HS-27A (cell line): Measurements from ENCODE around the gene MROH7.

ENCODE experiments used
- DNase-seq: peaks from one replicate; pipeline ENCODE4 v3.0.0-alpha.2; 2012; ENCODE audit warnings: low read depth, missing footprints

The MROH7 gene

DNA sequence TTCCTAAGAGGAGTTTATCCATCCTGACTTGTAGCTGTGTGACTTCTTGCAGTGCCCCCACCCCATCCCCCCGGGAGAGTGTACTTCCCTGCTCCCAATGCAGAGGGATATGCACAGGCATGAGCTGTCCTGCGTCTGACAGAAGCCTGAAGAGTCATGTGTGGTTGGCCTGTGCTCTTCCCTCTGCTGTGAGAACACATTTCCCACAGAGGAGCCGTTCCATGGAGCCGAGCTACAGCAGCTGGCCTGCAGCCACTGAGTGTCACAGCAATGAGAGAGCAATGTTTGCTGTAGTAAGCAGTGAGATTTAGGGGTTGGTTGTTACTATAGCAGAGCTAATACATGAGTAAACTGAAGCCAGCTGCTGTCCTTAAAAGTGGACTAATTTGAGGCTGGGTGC, 100.7 kb downstream of the MROH7 start:
- no peak for DNase-seq

DNA sequence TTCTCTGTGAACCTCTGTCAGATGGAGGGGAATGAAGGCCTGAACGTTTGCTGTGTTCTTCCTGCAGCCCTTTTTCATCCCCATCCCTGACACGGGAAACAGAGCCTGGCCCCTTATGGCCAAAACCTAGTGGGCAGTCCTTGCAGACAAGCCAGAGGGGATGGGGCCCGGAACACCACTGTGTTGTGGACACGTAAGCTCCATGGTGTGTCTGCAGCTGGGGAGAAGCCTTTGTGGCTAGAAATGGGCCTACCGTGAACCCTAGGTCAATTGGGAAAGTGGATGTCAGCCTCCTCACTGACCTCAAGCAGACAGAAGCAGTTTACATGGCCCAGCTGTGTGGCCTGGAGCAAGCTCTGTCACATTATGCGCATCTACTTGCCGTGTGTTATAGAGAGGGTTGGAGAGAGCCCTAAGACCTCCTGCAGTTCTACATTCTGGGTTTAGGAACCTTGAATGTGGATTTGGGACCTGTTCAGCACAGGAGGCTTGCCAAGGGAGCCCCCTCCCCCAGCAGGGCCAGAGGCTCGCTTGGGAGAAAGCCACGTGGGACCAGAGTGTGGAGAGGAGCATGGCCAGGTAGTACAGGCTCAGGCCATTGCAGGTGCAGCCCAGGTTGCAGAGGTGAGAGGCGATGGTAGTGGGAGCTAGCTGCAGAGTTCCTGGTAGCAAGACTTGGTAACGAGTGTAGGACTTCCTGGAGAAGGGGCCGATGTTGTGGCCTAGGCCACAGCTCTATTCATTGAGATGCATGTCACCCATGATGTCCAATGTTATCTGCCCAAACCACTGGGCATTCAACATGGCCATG, 102.0 kb downstream of the MROH7 start:
- DNase-seq, result no peak

DNA sequence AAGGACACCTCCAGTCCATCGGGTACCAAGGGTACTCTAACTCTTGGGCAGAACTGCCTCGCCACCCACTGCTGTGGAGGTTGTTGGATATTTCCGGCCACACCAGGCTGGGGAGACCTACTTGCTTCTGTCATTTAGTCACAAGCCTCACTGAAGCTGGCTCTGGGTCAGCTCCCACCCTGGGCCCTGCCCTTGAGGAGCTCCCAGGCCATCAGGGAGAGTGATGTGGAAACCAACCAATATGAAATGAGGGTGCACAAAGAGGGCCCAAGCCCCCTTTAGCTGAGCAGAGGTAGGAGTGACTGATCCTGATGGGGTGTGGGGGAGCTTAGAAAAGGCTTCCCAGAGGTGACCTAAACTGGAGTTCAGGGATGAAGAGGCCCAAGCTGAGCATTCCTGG, 103.1 kb downstream of the MROH7 start:
- DNase-seq, result no peak

DNA sequence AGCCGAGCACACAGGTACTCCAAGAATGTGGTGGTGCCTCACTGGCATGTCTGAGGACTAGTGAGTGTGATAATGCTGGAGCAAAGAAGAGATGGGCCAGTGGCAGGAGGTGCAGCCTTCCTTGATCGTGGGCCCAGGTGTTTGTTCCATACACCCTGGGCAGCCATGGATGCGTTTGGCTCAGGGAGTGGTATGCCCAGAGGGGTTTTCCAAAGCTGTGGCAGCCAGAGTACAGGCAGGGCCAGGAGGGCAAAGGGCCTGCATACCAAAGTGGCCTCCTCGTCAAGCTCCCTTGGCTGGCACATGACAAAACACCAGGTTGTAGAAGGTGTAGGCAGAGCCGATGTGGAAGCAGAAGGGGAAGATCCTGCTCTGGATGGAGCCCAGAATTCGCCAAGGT, 103.7 kb downstream of the MROH7 start:
- DNase-seq, result no peak

DNA sequence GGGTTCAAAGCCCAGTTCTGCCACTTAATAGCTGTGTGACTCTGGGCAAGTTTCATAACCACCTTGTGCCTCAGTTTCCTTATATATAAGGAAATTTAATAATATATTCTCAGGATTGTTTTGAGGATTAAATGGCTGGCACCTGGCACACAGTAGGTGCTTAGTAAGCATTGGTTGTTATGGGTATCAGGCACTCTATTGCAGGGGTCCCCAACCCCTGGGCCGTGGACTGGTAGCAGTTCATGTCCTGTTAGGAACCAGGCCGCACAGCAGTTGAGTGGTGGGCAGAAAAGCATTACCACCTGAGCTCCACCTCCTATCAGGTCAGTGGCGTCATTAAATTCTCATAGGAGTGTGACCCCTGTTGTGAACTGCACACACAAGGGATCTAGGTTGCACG, 104.3 kb downstream of the MROH7 start:
- no peak for DNase-seq

DNA sequence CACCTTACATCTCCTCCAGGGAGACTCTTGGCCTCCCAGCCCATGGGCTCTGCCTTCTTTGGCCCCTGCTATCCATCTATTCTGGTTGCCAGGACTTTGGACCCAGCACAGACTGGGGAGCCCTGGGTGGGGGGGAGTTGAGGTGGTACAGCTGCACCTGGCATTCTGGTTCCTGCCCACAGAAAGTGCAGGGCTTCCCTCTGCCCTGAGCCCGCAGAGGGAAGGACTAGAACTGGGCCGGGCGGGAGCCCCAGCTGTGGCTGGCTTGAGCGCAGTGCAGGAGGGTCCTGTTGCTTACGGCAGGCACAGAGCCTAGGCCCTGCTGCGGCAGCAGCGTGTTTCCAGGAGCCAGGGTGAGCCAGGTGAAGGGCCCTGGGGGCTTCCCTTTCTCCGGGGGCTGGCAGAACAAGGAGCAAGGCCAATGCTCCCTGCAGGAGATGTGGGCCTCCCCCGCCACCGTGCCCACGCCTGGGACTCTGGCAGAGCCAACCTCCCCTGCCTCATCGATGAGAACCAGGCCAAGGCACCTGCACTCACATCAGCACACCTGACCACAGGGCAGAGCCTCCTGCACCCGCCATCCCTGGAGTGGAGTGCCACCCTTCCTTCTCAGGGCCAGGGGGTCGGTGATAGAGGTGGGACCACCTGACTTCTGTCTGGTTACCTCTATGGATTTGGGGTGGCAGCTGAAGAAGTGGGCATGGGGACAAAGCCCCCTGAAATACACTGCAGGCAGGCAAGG, 106.7 kb downstream of the MROH7 start:
- no peak for DNase-seq

DNA sequence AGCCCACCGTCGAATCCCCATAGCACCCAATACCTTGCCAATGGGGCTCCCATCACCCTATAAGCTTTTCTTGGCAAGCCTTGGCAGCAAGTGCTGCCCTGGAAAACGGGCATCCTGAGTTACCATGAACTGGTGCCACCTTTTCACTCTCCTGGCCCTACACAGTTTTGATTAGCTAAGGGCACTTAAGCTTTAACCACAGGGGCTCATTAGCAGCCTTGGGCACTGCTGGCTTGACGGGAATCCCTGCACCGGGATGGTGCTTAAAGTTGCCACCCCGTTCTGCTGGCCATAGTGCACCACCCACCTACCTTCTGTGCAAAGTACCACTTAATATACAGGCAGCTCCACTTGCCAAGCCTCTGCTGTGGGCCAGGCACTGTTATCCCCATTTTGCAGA, 109.0 kb downstream of the MROH7 start:
- DNase-seq, result no peak

DNA sequence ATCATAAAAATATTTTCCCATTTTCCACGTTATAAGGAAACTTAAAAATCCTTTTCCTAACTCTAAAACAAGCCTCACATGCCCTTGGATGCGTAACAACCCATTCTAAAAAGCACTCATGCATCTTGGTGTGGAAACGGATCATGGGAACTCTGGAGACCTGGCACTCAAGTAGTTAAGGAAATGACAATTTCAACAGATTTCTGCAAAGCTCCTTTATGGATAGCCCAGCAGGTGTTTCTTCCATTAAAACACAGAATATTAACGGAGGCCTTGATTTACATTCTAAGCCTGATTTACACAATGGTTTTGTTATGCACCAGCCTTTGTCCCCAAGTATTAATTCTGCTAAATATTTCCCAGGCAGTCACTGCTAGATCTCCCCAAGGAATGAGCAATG, 109.8 kb downstream of the MROH7 start:
- DNase-seq, result no peak

DNA sequence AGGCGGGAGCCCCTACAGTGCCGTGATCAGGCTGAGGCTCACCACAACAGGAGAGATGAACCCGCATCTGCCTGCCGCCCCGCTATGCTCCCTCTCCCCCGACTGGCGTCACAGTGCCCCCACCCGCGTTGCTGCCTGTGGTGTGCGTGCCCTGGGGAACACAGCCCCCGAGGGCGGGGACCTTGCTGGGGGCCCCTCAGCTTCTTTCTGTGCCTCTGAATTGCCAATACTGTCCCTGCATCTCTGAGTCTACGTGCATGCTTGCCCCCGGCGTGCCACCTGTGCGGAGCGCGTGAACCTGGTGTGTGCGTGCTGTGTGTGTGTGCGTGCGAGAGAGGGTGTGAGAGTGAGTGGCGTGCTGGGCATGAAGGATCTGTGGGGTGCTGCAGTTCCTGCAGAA, 112.5 kb downstream of the MROH7 start:
- no peak for DNase-seq

DNA sequence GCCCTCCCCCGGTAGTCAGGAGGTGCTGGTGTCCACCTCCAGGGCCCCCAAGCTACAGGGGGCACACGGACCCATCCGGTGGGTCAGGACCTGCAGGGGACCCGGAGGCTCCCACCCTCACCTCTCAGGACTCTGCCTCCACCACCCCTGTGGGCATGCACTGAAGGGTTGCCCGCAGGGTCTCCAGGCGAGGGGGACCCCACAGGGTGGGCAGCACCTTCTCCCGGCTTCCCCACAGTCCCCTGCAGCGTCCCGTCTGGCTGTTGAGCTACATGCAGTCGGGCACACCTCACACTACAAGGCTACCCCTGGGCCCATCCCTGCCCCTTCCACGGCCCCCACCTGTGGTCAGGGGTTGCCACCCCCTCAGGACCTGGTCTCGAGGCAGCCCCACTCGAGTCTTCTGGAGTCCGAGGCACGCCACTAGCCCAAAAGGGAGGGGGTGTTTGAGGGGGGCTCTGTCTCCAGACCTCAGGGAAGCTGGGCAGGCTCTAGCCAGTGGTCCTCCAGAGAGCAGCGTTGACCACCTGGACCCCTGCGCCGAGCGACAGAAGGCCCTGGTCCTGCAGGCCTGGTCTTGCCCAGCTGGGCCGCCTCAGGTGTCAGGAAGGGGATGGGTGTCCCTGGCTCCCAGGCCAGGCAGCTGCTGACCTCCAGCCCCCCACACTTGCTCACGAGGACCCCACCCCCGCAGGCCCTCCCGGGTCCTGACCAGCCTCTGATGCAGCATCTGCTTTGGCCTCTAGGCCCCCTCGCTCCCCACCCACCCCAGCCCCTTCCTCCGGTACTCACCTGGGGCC, 113.1 kb downstream of the MROH7 start:
- DNase-seq, result no peak

DNA sequence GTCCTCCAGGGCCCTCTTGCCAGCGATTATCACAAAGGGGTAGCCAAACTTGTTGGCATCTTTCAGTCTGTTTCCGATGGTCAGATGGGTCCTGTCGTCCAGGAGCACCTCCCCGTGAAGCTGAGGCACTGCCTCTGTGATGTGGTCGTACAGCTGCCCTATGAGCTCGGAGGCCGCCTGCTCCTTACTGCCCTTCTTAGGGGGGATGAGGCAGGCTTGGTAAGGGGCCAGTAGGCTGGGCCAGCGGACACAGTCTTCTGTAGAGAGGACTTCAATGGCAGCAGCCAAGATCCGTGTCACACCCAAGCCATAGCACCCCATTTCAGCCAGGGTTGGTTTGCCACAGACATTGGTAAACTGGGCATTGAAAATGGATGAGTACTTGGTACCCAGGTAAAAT, 116.2 kb downstream of the MROH7 start:
- DNase-seq, result no peak

DNA sequence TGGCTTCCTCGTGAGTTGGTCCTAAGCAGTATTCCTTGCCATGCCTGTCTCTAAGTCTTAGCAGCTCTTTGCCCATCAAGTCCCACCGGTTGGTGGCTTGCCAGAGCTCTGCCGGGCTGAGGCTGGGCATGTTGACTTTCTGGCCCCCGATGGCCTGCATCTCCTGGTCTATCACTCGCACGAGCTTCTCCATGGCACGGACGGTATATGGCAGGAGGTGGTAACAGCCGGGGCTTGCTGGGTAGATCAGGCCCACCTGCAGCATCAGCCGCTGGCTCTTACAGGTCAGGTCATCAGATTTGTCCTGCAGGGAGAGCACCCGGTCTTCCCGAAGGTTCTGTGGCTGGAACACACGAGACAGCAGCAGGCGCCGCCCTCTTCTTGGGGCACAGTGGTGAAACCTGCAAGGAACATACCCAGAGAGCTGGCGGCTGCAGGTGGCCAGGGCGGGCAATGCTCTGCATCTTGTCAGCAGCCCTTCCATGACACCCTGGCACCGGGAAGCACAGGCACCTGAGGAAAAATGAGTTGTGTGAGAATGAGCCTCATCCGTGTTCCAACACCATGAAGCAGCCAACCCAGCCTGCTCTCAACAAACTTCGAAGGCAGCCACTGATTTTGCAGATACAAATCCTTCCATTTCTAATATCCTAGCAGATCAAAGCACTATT, 117.2 kb downstream of the MROH7 start:
- no peak for DNase-seq
